Choroid plexus epithelial cell (primary cell): ENCODE results near the gene ZPR1.
"Not testable (repeated sequence)": the region's sequence is repeated elsewhere in the genome, so short reads cannot be mapped to it uniquely, and the experiment has no call there.

Experiments used
- DNase-seq: peaks from one replicate; pipeline ENCODE4 v3.0.0-alpha.2; 2010; ENCODE audit warnings: low read depth
- H3K4me3 ChIP-seq: 2 replicates; pipeline ENCODE4 v1.5.1; 2011; ENCODE audit warnings: low read depth, mild to moderate bottlenecking, control low read depth, low read length, moderate library complexity
- TF ChIP-seq, protein P1 (sequence below): conservative IDR thresholded peaks from 2 replicates; pipeline ENCODE4 v1.5.1; 2011; ENCODE audit warnings: low read depth, mild to moderate bottlenecking, control low read depth, inconsistent platforms, low read length, moderate library complexity

Gene ZPR1, protein sequence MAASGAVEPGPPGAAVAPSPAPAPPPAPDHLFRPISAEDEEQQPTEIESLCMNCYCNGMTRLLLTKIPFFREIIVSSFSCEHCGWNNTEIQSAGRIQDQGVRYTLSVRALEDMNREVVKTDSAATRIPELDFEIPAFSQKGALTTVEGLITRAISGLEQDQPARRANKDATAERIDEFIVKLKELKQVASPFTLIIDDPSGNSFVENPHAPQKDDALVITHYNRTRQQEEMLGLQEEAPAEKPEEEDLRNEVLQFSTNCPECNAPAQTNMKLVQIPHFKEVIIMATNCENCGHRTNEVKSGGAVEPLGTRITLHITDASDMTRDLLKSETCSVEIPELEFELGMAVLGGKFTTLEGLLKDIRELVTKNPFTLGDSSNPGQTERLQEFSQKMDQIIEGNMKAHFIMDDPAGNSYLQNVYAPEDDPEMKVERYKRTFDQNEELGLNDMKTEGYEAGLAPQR

DNA sequence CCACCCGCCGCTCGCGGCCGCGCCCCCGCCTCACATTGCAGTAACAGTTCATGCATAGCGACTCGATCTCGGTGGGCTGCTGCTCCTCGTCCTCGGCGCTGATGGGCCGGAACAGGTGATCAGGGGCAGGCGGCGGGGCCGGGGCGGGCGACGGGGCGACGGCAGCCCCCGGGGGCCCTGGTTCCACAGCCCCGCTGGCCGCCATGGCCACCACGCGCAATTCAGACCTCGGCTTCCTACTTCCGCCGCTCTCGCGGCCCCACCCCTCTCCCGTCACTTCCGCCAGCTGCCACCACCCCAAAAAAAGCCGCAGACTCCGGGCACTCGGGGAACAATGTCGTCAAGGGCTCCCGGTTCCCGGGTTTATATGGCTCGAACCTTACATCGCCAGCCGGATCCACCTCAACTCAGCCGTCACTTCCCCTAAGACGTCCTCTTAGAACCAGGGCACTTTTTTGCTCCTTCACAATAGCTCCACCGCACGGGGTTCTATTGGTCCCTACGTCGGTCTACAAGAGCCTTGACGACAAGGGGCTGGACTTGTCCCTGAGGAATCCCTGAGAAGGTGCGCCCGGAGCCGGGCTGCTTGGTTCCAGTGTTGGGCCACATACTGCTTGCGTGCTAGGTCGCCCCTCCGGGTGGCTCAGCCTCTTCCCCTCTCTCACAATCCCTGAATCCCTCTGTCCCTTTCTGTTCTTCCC lies at the start of gene ZPR1:
TSS of gene ZPR1 (minus strand) at position 238 of the 701 bp plus-strand sequence. CDS start at position 205, 33 bp downstream.
- peak; percentile 60 for DNase-seq
- H3K4me3 ChIP-seq = peak within 1 kb of the TSS; percentile 82
- TF ChIP-seq, protein P1, sequence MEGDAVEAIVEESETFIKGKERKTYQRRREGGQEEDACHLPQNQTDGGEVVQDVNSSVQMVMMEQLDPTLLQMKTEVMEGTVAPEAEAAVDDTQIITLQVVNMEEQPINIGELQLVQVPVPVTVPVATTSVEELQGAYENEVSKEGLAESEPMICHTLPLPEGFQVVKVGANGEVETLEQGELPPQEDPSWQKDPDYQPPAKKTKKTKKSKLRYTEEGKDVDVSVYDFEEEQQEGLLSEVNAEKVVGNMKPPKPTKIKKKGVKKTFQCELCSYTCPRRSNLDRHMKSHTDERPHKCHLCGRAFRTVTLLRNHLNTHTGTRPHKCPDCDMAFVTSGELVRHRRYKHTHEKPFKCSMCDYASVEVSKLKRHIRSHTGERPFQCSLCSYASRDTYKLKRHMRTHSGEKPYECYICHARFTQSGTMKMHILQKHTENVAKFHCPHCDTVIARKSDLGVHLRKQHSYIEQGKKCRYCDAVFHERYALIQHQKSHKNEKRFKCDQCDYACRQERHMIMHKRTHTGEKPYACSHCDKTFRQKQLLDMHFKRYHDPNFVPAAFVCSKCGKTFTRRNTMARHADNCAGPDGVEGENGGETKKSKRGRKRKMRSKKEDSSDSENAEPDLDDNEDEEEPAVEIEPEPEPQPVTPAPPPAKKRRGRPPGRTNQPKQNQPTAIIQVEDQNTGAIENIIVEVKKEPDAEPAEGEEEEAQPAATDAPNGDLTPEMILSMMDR = no peak

DNA sequence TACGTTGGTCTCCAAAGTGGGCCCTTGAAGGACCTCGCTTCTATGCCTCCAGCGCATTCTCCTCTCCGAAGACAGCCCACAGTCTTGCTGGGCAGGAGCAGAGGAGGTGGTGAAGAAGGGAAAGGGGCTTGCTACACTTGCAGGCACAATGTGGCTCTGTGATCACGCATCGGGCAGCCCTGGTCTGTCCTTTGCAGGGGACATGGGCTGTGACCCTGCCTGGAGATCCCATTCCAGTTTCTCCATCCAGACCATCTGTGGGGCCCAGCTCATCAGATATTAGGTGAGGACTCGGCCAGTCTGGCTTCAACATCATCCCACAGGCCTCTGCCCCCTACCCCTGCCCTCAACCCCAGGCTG lies 48.8 kb upstream of the ZPR1 start:
- no peak for DNase-seq
- H3K4me3 ChIP-seq = no peak overlapping the region
- TF ChIP-seq, protein P1 = no peak

DNA sequence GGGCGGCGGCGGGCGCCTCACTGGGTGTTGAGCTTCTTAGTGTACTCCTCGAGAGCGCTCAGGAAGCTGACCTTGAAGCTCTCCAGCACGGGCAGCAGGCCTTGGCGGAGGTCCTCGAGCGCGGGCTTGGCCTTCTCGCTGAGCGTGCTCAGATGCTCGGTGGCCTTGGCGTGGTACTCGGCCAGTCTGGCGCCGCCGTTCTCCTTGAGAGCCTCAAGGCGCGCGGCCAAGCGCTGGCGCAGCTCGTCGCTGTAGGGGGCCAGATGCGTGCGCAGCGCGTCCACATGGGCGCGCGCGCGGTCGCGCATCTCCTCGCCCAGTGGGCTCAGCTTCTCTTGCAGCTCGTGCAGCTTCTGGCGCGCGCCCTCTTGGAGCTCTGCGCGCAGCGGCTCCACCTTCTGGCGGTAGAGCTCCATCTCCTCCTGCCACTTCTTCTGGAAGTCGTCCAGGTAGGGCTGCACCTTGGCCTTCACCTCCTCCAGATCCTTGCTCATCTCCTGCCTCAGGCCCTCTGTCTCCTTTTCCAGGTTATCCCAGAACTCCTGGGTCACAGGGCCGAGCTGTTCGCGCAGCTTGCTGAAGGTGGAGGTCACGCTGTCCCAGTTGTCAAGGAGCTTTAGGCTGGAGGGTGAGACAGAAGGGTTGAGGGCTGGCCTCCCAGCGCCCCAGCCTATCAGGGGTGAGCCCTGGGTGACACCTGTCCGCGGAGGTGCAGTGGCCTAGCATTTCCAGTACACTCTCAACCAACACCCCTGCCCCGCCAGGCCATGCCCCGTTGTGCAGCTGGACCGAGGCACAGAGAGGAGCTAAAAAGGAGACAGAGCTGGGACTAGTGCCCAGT lies 48.2 kb upstream of the ZPR1 start:
- peak overlapping the region; percentile 51 for H3K4me3 ChIP-seq
- peak; percentile 96 for DNase-seq
- TF ChIP-seq, protein P1 = peak; percentile 74

DNA sequence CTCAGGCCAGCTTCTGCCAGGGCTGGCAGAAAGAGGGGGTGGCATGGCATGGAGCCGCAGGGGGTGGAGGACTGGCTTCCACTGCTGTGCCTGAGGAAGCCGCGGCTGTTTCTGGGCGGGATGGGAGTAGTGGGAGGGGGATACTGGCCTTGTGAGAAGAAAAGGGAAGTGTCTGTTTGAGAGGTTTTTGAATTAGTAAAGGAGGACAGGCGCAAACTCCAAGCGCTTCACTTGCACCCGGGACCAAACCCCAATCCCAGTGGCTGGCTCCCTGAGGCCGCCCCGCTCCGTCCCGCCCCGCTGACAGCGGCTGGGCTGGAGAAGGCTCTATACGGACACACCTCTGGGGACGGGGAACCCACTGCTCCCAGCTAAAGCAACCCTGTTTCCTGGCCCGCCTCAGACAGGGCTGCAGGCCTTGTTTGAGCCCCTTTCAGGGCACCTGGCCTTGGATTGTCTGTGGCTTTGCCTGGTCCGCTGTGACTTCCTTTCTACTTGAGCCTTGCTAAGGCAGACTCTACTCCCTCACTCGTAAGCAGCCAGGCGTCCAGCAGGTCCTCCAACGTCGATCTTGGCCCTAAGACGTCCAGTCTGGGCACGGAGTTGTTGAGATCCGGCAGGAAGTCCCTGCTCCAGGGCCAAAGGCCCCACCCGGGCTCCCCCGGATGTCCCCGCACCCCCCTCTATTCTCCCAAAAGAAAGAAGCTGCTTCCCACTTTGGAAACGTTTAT lies 47.4 kb upstream of the ZPR1 start:
- H3K4me3 ChIP-seq = peak overlapping the region; percentile 51
- TF ChIP-seq, protein P1 = no peak
- peak; percentile 27 for DNase-seq

DNA sequence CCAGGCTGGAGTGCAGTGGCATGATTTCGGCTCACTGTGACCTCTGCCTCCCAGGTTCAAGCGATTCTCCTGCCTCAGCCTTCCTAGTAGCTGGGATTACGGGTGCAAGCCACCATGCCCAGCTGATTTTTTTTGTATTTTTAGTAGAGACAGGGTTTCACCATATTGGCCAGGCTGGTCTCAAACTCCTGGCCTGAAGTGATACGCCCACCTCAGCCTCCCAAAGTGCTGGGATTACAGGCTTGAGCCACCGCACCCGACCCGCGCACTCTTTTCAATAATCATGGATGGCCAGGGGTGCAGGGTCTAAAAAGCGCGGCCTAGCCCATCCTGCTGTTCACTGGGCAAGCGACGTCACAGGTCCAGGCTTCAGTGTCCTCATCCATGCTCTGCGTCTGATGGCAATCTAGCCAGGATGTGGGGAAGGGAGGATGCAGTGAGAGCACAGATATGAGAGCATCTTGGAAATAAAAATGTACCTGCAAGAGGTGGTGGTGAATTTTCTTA lies 46.8 kb upstream of the ZPR1 start:
- not testable (repeated sequence) for H3K4me3 ChIP-seq, DNase-seq

DNA sequence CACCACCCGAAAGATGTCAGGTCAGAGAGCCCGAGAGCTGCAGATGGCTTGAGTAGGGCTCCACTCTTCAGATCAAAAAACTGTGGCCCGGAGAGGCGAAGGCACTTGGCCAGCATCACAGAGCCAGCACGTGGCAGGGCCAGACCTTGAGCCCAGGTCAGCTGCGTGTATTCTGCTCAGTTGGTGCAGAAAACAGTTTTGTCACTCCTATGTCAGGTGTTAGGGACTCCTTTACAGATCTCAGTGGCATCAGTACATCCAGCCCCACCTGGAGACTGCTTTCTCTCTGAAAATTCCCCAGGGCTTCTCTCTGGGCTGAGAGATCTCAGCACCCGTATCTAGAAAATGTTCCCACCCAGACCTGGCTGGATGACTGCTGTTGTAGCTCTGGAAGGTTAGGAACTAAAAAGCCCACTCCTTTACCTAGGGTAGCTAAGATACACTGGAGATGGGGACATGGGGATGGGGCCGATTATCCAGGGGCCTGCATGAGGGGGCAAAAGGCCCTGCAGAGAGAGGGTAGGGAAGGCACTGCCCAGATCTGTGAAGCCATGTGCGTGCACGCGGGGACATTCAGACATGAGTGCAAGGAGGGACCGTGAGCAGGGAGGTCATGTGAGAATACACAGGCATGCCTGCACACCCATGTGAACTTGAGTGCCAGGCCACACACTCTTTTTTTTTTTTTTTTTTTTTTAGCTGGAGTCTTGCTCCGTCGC lies 46.2 kb upstream of the ZPR1 start:
- H3K4me3 ChIP-seq = no peak overlapping the region
- TF ChIP-seq, protein P1 = no peak
- DNase-seq = no peak
